H1 (cell line): ENCODE results near the gene LINGO4. TPM values are rescaled to one million over a fixed set of nuclear protein-coding genes. Genes with fewer than 3 reads are reported as not detected.

Source experiments
- SP1 ChIP-seq: IDR thresholded peaks from 2 replicates; pipeline ENCODE4 v1.6.1; 2011; ENCODE audit warnings: low read depth, low read length
- polyA plus RNA-seq, 7 experiments: library from polyadenylated mRNA; depleted of rRNA in 3 of 7; stranded (reverse) in 5 of 7; unstranded in 2 of 7; fragments of >200 nt in 5 of 7; fragments of 200-250 nt in 2 of 7; gene quantifications; 1 replicate in 5 of 7; 2 replicates in 1 of 7; 4 replicates in 1 of 7; pipeline versions ENCODE4 v1.2.1 to v1.2.3, GENCODE V29; 2011 to 2013; ENCODE audit warnings: missing spikeins in 2 of 7, mixed read lengths in 2 of 7
- total RNA-seq: library from RNA; stranded (reverse); fragmentation: NEBNext Ultra II Directional; extraction: Animal tissue kit (Norgen Biotek cat#: 25700); gene quantifications from 2 replicates; pipeline ENCODE4 v1.2.1, GENCODE V29; 2021

Gene LINGO4
- total and polyA plus RNA-seq, 2 of the 8 experiments (the other 6 are each of a cell fraction or from before 2014, with no cell fraction given): 0.03 TPM; not detected in 1

GRCh38 chr1:151803915-151804314 is 1.3 kb downstream of the LINGO4 start (continued):
- no peak for TF ChIP-seq SP1
